NT2/D1 (cell line): ENCODE results near the gene ALKBH2.

Experiments used
- DNase-seq: peaks from one replicate; pipeline ENCODE4 v3.0.0-alpha.2; 2011; ENCODE audit warnings: low read depth, low spot score
- H3K27me3 ChIP-seq: 2 replicates; pipeline ENCODE4 v1.6.0; 2011; ENCODE audit warnings: mild to moderate bottlenecking; ENCODE audit not compliant: insufficient read length, insufficient read depth
- H3K36me3 ChIP-seq: 2 replicates; pipeline ENCODE4 v1.6.1; 2011; ENCODE audit warnings: mild to moderate bottlenecking, low read length, mixed read lengths; ENCODE audit not compliant: insufficient read depth, insufficient read length
- H3K4me1 ChIP-seq: 2 replicates; pipeline ENCODE4 v1.5.1; 2011; ENCODE audit not compliant: insufficient read depth, insufficient read length
- H3K4me3 ChIP-seq: 2 replicates; pipeline ENCODE4 v1.5.1; 2011; ENCODE audit warnings: low read depth; ENCODE audit not compliant: insufficient read length
- H3K9ac ChIP-seq: 2 replicates; pipeline ENCODE4 v1.6.0; 2011; ENCODE audit warnings: low read depth; ENCODE audit not compliant: insufficient read length
- H3K9me3 ChIP-seq: 2 replicates; pipeline ENCODE4 v1.5.1; 2011; ENCODE audit warnings: mild to moderate bottlenecking, low read length; ENCODE audit not compliant: insufficient read depth
- SUZ12 ChIP-seq: IDR thresholded peaks from 2 replicates; pipeline ENCODE4 v1.6.1; 2011; ENCODE audit not compliant: insufficient read length, insufficient read depth; ENCODE audit errors: extremely low read depth
- YY1 ChIP-seq: IDR thresholded peaks from 2 replicates; pipeline ENCODE4 v1.6.1; 2011; ENCODE audit not compliant: insufficient read length, insufficient read depth
- ZNF274 ChIP-seq: IDR thresholded peaks from 2 replicates; pipeline ENCODE4 v1.6.1; 2011; ENCODE audit warnings: mild to moderate bottlenecking, low read depth, low read length

The ALKBH2 gene

GRCh38 chr12:109131154-109132050 is 38.1 kb upstream of the ALKBH2 start:
- Histone ChIP-seq H3K9me3 (no peaks in the 10 kb centered on the region), H3K36me3 (no peaks in the 10 kb centered on the region), H3K4me1 (peaks cover 5% of the 10 kb centered on the region), H3K9ac (no peak overlapping the region), H3K27me3 (no peaks in the 10 kb centered on the region), H3K4me3 (no peak overlapping the region)
- TF ChIP-seq SUZ12 = no peak
- no peak for TF ChIP-seq YY1
- no peak for TF ChIP-seq ZNF274
- DNase-seq = no peak

- Histone ChIP-seq H3K27me3 (no peaks in the 10 kb centered on the region), H3K9me3 (no peaks in the 10 kb centered on the region), H3K36me3 (no peaks in the 10 kb centered on the region), H3K9ac (no peak overlapping the region), H3K4me3 (no peak overlapping the region), H3K4me1 (peaks cover 5% of the 10 kb centered on the region)
- DNase-seq = no peak
- TF ChIP-seq ZNF274 (no peak), YY1 (no peak), SUZ12 (no peak)
Observed at GRCh38 chr12:109130297-109131153, 37.3 kb upstream of the ALKBH2 start.

- Histone ChIP-seq H3K4me1 (peaks cover 5% of the 10 kb centered on the region), H3K36me3 (no peaks in the 10 kb centered on the region), H3K27me3 (no peaks in the 10 kb centered on the region), H3K4me3 (no peak overlapping the region), H3K9ac (no peak overlapping the region), H3K9me3 (no peaks in the 10 kb centered on the region)
- TF ChIP-seq YY1 (no peak), SUZ12 (no peak), ZNF274 (no peak)
- DNase-seq = no peak
Observed at GRCh38 chr12:109127533-109128242, 34.4 kb upstream of the ALKBH2 start.

- TF ChIP-seq SUZ12 (no peak), ZNF274 (no peak), YY1 (no peak)
- no peak overlapping the region for H3K4me3 ChIP-seq
- no peaks in the 10 kb centered on the region for H3K9me3 ChIP-seq
Observed at GRCh38 chr12:109126784-109127183, 33.5 kb upstream of the ALKBH2 start.

GRCh38 chr12:109125791-109126190 is 32.5 kb upstream of the ALKBH2 start:
- DNase-seq = no peak
- no peak for TF ChIP-seq YY1
- H3K9me3 ChIP-seq = no peaks in the 10 kb centered on the region

More at GRCh38 chr12:109126784-109127183, 33.5 kb upstream of the ALKBH2 start:
- Histone ChIP-seq H3K9ac (no peak overlapping the region), H3K27me3 (no peaks in the 10 kb centered on the region), H3K36me3 (no peaks in the 10 kb centered on the region), H3K4me1 (peaks cover 5% of the 10 kb centered on the region)
- DNase-seq = no peak

GRCh38 chr12:109124878-109125648 is 31.8 kb upstream of the ALKBH2 start:
- Histone ChIP-seq H3K9ac (no peak overlapping the region), H3K36me3 (no peaks in the 10 kb centered on the region), H3K9me3 (no peaks in the 10 kb centered on the region), H3K27me3 (no peaks in the 10 kb centered on the region), H3K4me1 (no peaks in the 10 kb centered on the region), H3K4me3 (no peak overlapping the region)
- no peak for DNase-seq
- TF ChIP-seq YY1 = no peak
- TF ChIP-seq ZNF274 = no peak
- TF ChIP-seq SUZ12 = no peak

More at GRCh38 chr12:109125791-109126190, 32.5 kb upstream of the ALKBH2 start:
- peaks cover 1% of the 10 kb centered on the region for H3K4me1 ChIP-seq
- H3K36me3 ChIP-seq = no peaks in the 10 kb centered on the region
- no peak overlapping the region for H3K9ac ChIP-seq
- H3K4me3 ChIP-seq = no peak overlapping the region
- no peaks in the 10 kb centered on the region for H3K27me3 ChIP-seq
